Ishikawa (cell line): ENCODE results near the gene TMC6.

ENCODE experiments used
- CEBPB ChIP-seq: IDR thresholded peaks from 2 replicates; pipeline ENCODE4 v1.6.1; 2012
- CREB1 ChIP-seq: IDR thresholded peaks from 2 replicates; pipeline ENCODE4 v1.6.1; 2012; ENCODE audit warnings: low read depth
- EGR1 ChIP-seq: IDR thresholded peaks from 2 replicates; pipeline ENCODE4 v1.6.1; 2012
- EP300 ChIP-seq: IDR thresholded peaks from 2 replicates; pipeline ENCODE4 v1.6.1; 2012; ENCODE audit warnings: borderline replicate concordance
- FOXM1 ChIP-seq: IDR thresholded peaks from 2 replicates; pipeline ENCODE4 v1.6.1; 2012; ENCODE audit warnings: low read depth, borderline replicate concordance
- MAX ChIP-seq: IDR thresholded peaks from 2 replicates; pipeline ENCODE4 v1.6.1; 2012
- NFIC ChIP-seq: IDR thresholded peaks from 2 replicates; pipeline ENCODE4 v1.6.1; 2012
- RAD21 ChIP-seq: IDR thresholded peaks from 2 replicates; pipeline ENCODE4 v1.6.1; 2012; ENCODE audit warnings: low read depth
- REST ChIP-seq: IDR thresholded peaks from 2 replicates; pipeline ENCODE4 v1.6.1; 2012; ENCODE audit warnings: low read depth, mild to moderate bottlenecking
- TCF12 ChIP-seq: IDR thresholded peaks from 2 replicates; pipeline ENCODE4 v1.6.1; 2012; ENCODE audit warnings: low read depth
- TEAD4 ChIP-seq: IDR thresholded peaks from 2 replicates; pipeline ENCODE4 v1.6.1; 2012
- USF1 ChIP-seq: IDR thresholded peaks from 2 replicates; pipeline ENCODE4 v1.6.1; 2012
- YY1 ChIP-seq: IDR thresholded peaks from 2 replicates; pipeline ENCODE4 v1.6.1; 2012; ENCODE audit warnings: low read depth
- ZBTB7A ChIP-seq: IDR thresholded peaks from 2 replicates; pipeline ENCODE4 v1.6.1; 2012; ENCODE audit warnings: low read depth

TMC6 gene

GRCh38 chr17:78101112-78101511 is 27.4 kb downstream of the TMC6 start:
- no peak for TF ChIP-seq FOXM1
- TF ChIP-seq MAX, result no peak
- no peak for TF ChIP-seq EGR1

- TF ChIP-seq TEAD4, result no peak
- TF ChIP-seq RAD21, result no peak
- no peak for TF ChIP-seq EGR1
- TF ChIP-seq REST, result no peak
- TF ChIP-seq USF1, result no peak
- TF ChIP-seq EP300, result no peak
These were observed 32.5 kb downstream of the TMC6 start for GRCh38 chr17:78096093-78096492.

- TF ChIP-seq YY1, result no peak
- no peak for TF ChIP-seq REST
- TF ChIP-seq TCF12, result no peak
- TF ChIP-seq EP300, result no peak
- no peak for TF ChIP-seq NFIC
- no peak for TF ChIP-seq USF1
- no peak for TF ChIP-seq RAD21
- TF ChIP-seq CEBPB, result no peak
- TF ChIP-seq EGR1, result no peak
- no peak for TF ChIP-seq MAX
- no peak for TF ChIP-seq FOXM1
These were observed 33.5 kb downstream of the TMC6 start for GRCh38 chr17:78095035-78095434.

- TF ChIP-seq FOXM1, result no peak
- no peak for TF ChIP-seq ZBTB7A
These were observed 35.7 kb downstream of the TMC6 start for GRCh38 chr17:78092794-78093324.

- TF ChIP-seq USF1 (no peak), TCF12 (no peak), CREB1 (no peak), CEBPB (no peak), NFIC (no peak), FOXM1 (no peak), RAD21 (no peak), EGR1 (no peak), REST (no peak), ZBTB7A (no peak)
These were observed 38.8 kb downstream of the TMC6 start for GRCh38 chr17:78089576-78090281.
